Panc1 (cell line): ENCODE measurements around the gene CNTRL. TPM values are rescaled to one million over a fixed set of nuclear protein-coding genes. Genes with fewer than 3 reads are reported as not detected.

ENCODE experiments used
- ATAC-seq: fragments of 200-7000 bp; cut with Tn5 transposase; 2 replicates; pipeline ENCODE4 v1.9.1; 2020; ENCODE audit warnings: mild to moderate bottlenecking, moderate library complexity
- BruUV-seq: library from RNA; stranded (reverse); fragments of 400-500 nt; replicated peaks from 2 replicates; lab custom pipeline; 2021; lab: Mats Ljungman, UMichigan
- CTCF ChIA-PET: fragments of 300-600 bp; sonication (Branson Sonifier 250); formaldehyde crosslinking; loops from one replicate; lab custom pipeline; 2022; ENCODE audit warnings: antibody characterized with exemption; lab: Charles Lee
- POLR2A ChIA-PET: fragments of 300-600 bp; sonication (Branson Sonifier 250); formaldehyde crosslinking; loops from one replicate; lab custom pipeline; 2022; ENCODE audit warnings: antibody characterized with exemption; lab: Charles Lee
- DNase-seq: peaks from one replicate; pipeline ENCODE4 v3.0.0-alpha.2; 2010; ENCODE audit warnings: low read depth, low spot score
- H3K27ac ChIP-seq: 2 replicates; pipeline ENCODE4 v1.5.1; 2011; ENCODE audit warnings: mild to moderate bottlenecking, low read length, inconsistent platforms
- H3K27me3 ChIP-seq: fragments of 200-500 bp; sonication (Bioruptor generic); 2 replicates; pipeline ENCODE4 v1.6.0; 2014; ENCODE audit warnings: low read length, inconsistent platforms; ENCODE audit not compliant: control insufficient read depth, insufficient read depth
- H3K36me3 ChIP-seq: fragments of 200-500 bp; sonication (Bioruptor generic); 2 replicates; pipeline ENCODE4 v1.5.1; 2014; ENCODE audit warnings: inconsistent platforms, mild to moderate bottlenecking, low read length, moderate library complexity; ENCODE audit not compliant: control insufficient read depth, insufficient read depth
- H3K4me1 ChIP-seq: 2 replicates; pipeline ENCODE4 v1.5.1; 2011; ENCODE audit warnings: inconsistent platforms, mild to moderate bottlenecking, low read length, moderate library complexity; ENCODE audit not compliant: control insufficient read depth, insufficient read depth
- H3K4me3 ChIP-seq, 2 experiments: 2 replicates each; pipeline ENCODE4 v1.5.1; 2011 to 2012; ENCODE audit warnings: low read depth in 2 of 2, low read length in 2 of 2, mild to moderate bottlenecking in 2 of 2, inconsistent platforms in 1 of 2, moderate library complexity in 1 of 2
- H3K9me3 ChIP-seq: fragments of 200-500 bp; sonication (Bioruptor generic); 2 replicates; pipeline ENCODE4 v1.5.1; 2014; ENCODE audit warnings: low read depth, mild to moderate bottlenecking, inconsistent platforms, low read length, moderate library complexity; ENCODE audit not compliant: control insufficient read depth, insufficient read depth
- POLR2AphosphoS5 ChIP-seq: IDR thresholded peaks from 2 replicates; pipeline ENCODE4 v1.6.1; 2012; ENCODE audit warnings: mild to moderate bottlenecking, low read depth, low read length, moderate library complexity
- REST ChIP-seq, 2 experiments: IDR thresholded peaks; 2 replicates each; pipeline ENCODE4 v1.6.1; 2011 to 2012; ENCODE audit warnings: low read depth in 2 of 2, control low read depth in 1 of 2, low read length in 1 of 2, mild to moderate bottlenecking in 1 of 2, moderate library complexity in 1 of 2; ENCODE audit not compliant: insufficient read depth in 1 of 2
- SIN3A ChIP-seq: IDR thresholded peaks from 2 replicates; pipeline ENCODE4 v1.6.1; 2012; ENCODE audit warnings: low read depth, mild to moderate bottlenecking, low read length, moderate library complexity, borderline replicate concordance; ENCODE audit not compliant: insufficient read depth
- TCF7L2 ChIP-seq: IDR thresholded peaks from 2 replicates; pipeline ENCODE4 v1.6.1; 2011; ENCODE audit warnings: mild to moderate bottlenecking, low read depth, low read length, inconsistent platforms
- in situ Hi-C: cut with HindIII; loops from 2 replicates; pipeline ENCODE4 v1.10.0; 2016; ENCODE audit warnings: low sequenced_read_pairs, low pct_unique_long_range_greater_than_20kb
- intact Hi-C: fragments of 100-400 bp; cut with micrococcal nuclease; formaldehyde crosslinking; loops from one replicate; pipeline ENCODE4 v1.10.0; 2022; ENCODE audit not compliant: unreplicated experiment
- total RNA-seq: library from RNA; stranded (reverse); gene quantifications from one replicate; pipeline ENCODE4 v1.2.1, GENCODE V29; 2021; ENCODE audit not compliant: unreplicated experiment
- TF ChIP-seq, protein P1 (sequence below): fragments of 450-650 bp; IDR thresholded peaks from 2 replicates; pipeline ENCODE4 v1.5.1; 2017; ENCODE audit warnings: mild to moderate bottlenecking

Gene CNTRL
- total RNA-seq, 1 experiment from 2014 or later = 11.5 TPM

DNA sequence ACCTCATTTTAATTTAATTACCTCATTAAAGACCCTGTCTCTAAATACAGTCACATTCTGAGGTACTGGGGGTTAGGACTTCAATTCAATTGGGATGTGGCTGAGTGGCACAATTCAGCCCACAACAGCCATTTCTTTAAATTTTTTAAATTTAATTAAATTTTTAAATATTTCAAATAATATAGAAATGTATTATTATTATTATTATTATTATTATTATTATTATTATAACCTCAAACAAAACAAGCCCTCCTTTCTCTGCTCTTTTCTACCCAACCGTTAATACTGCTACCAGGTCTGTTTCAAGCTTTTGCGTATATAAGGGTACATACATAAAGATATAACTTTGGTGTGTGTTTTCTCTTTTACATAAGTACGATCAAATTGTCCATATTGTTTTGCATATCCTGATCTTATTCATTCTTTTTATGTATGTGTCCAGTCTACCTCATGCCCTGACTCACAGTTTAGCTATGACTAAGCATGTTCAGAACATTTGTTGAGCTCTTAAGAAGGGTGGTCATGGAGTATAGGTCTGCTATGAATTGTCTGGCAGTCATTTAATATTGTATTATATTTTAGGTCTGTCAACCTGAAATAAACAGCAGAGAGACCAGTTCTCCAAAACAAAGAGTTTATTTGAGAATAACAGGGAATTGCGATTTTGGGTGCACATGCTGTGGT lies 143.0 kb downstream of the CNTRL start:
- no peak overlapping the region for H3K27ac ChIP-seq
- H3K27me3 ChIP-seq = no peaks in the 10 kb centered on the region
- no peak for ATAC-seq
- POLR2A ChIA-PET = no interaction called here
- no peaks in the 10 kb centered on the region for H3K36me3 ChIP-seq
- H3K4me3 ChIP-seq = no peak overlapping the region
- TF ChIP-seq, protein P1, sequence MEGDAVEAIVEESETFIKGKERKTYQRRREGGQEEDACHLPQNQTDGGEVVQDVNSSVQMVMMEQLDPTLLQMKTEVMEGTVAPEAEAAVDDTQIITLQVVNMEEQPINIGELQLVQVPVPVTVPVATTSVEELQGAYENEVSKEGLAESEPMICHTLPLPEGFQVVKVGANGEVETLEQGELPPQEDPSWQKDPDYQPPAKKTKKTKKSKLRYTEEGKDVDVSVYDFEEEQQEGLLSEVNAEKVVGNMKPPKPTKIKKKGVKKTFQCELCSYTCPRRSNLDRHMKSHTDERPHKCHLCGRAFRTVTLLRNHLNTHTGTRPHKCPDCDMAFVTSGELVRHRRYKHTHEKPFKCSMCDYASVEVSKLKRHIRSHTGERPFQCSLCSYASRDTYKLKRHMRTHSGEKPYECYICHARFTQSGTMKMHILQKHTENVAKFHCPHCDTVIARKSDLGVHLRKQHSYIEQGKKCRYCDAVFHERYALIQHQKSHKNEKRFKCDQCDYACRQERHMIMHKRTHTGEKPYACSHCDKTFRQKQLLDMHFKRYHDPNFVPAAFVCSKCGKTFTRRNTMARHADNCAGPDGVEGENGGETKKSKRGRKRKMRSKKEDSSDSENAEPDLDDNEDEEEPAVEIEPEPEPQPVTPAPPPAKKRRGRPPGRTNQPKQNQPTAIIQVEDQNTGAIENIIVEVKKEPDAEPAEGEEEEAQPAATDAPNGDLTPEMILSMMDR = no peak
- TF ChIP-seq REST (IDR thresholded peaks at IDR 0.05; ENCODE audit: insufficient read depth in 1 of 2, low read depth in 2 of 2, low read length in 1 of 2) = no peak
- CTCF ChIA-PET = interaction anchor here (0.5 kb wide), 1 partner anchor 277 kb away, joined by 5 read pairs; no protein-coding TSS in a partner anchor
- in situ Hi-C loops = no loop called here
- intact Hi-C loops = no loop called here
- no peaks in the 10 kb centered on the region for H3K9me3 ChIP-seq
- BruUV-seq = no TSS peak
- no peak for DNase-seq
- H3K4me1 ChIP-seq = no peaks in the 10 kb centered on the region; the same call in 1 of the 2 replicates

DNA sequence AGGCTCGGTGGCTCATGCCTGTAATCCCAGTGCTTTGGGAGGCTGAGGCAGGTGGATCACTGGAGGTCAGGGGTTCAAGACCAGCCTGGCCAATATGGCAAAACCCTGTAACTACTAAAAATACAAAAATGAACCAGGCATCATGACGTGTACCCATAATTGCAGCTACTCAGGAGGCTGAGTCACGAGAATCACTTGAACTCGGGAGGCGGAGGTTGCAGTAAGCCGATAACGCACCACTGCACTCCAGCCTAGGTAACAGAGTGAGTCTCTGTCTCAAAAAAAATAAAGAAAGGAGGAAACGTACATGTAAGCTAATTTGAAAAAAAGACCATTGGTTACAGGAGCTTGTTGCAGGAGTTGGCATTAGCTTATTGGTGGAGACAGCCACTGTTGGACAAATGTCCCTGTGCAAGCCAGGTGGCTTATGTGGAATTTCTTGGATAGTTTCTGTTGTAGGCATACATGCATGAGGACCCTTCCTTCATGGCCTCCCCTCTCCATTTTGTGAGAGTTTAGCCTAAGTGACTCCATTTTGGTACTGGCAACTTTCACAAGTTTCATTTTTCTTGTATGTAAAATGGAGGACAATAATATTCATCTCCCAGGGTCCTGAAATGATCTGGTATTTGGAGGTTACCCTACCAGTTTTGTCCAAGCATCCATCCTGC lies 143.7 kb downstream of the CNTRL start:
- intact Hi-C loops = no loop called here
- CTCF ChIA-PET = no interaction called here
- Histone ChIP-seq H3K9me3 (no peaks in the 10 kb centered on the region), H3K4me1 (no peaks in the 10 kb centered on the region; the same call in 1 of the 2 replicates), H3K27me3 (no peaks in the 10 kb centered on the region), H3K36me3 (no peaks in the 10 kb centered on the region), H3K4me3 (no peak overlapping the region), H3K27ac (no peak overlapping the region)
- no peak for DNase-seq
- in situ Hi-C loops = no loop called here
- BruUV-seq = no TSS peak
- TF ChIP-seq POLR2AphosphoS5 = no peak
- TF ChIP-seq, protein P1 = no peak
- no peak for TF ChIP-seq SIN3A
- no peak for TF ChIP-seq REST (IDR thresholded peaks at IDR 0.05; ENCODE audit: insufficient read depth in 1 of 2, low read depth in 2 of 2, low read length in 1 of 2)
- no peak for TF ChIP-seq TCF7L2
- POLR2A ChIA-PET = no interaction called here
- ATAC-seq = no peak
